Measurements from ENCODE around the gene PLCG2. TPM values are rescaled to one million over a fixed set of nuclear protein-coding genes. Genes with fewer than 3 reads are reported as not detected.
A peak's percentile ranks its signal among the peaks of the same experiment; 100 is the strongest.

Gene PLCG2
- total RNA-seq, 1 donor from 2014 or later: 7.1 TPM

- no peak for DNase-seq (ENCODE audit: low spot score)
- peaks cover 3% of the 10 kb centered on the region for H3K4me1 Mint-ChIP-seq (ENCODE audit: low read depth)
- no peaks in the 10 kb centered on the region for H3K36me3 Mint-ChIP-seq (ENCODE audit: low read depth)
- intact Hi-C loops (cut with micrococcal nuclease): no loop called here
- H3K4me3 Mint-ChIP-seq (ENCODE audit: low read depth): no peak overlapping the region
- H3K27me3 Mint-ChIP-seq (ENCODE audit: low read depth): no peaks in the 10 kb centered on the region
- H3K9me3 Mint-ChIP-seq: peaks cover 7% of the 10 kb centered on the region
- no peak overlapping the region for H3K27ac Mint-ChIP-seq
These were observed 37.3 kb downstream of the PLCG2 start for GRCh38 chr16:81816351-81816750.

- Mint-ChIP-seq H3K9me3 (peaks cover 7% of the 10 kb centered on the region), H3K36me3 (ENCODE audit: low read depth) (no peaks in the 10 kb centered on the region), H3K27me3 (ENCODE audit: low read depth) (no peaks in the 10 kb centered on the region), H3K4me1 (ENCODE audit: low read depth) (peaks cover 3% of the 10 kb centered on the region), H3K27ac (no peak overlapping the region), H3K4me3 (ENCODE audit: low read depth) (no peak overlapping the region)
- intact Hi-C loops (cut with micrococcal nuclease): no loop called here
- no peak for DNase-seq (ENCODE audit: low spot score)
These were observed 37.7 kb downstream of the PLCG2 start for GRCh38 chr16:81816793-81817210.

GRCh38 chr16:81817296-81817695 lies 38.2 kb downstream of the PLCG2 start:
- Mint-ChIP-seq H3K27me3 (ENCODE audit: low read depth) (no peaks in the 10 kb centered on the region), H3K27ac (no peak overlapping the region), H3K4me1 (ENCODE audit: low read depth) (peaks cover 3% of the 10 kb centered on the region), H3K36me3 (ENCODE audit: low read depth) (no peaks in the 10 kb centered on the region), H3K9me3 (peaks cover 7% of the 10 kb centered on the region), H3K4me3 (ENCODE audit: low read depth) (no peak overlapping the region)
- intact Hi-C loops (cut with micrococcal nuclease): no loop called here
- DNase-seq (ENCODE audit: low spot score): no peak

- Mint-ChIP-seq H3K27ac (no peak overlapping the region), H3K4me3 (ENCODE audit: low read depth) (no peak overlapping the region)
These were observed 38.9 kb downstream of the PLCG2 start for GRCh38 chr16:81817789-81818567.

GRCh38 chr16:81818568-81818896 lies 39.4 kb downstream of the PLCG2 start:
- Mint-ChIP-seq H3K4me1 (ENCODE audit: low read depth) (peaks cover 7% of the 10 kb centered on the region), H3K27me3 (ENCODE audit: low read depth) (no peaks in the 10 kb centered on the region), H3K4me3 (ENCODE audit: low read depth) (no peak overlapping the region), H3K27ac (no peak overlapping the region), H3K36me3 (ENCODE audit: low read depth) (no peaks in the 10 kb centered on the region), H3K9me3 (no peaks in the 10 kb centered on the region)
- intact Hi-C loops (cut with micrococcal nuclease): no loop called here
- DNase-seq (ENCODE audit: low spot score): no peak

More at GRCh38 chr16:81817789-81818567, 38.9 kb downstream of the PLCG2 start:
- Mint-ChIP-seq H3K36me3 (ENCODE audit: low read depth) (no peaks in the 10 kb centered on the region), H3K4me1 (ENCODE audit: low read depth) (peaks cover 3% of the 10 kb centered on the region), H3K9me3 (peaks cover 2% of the 10 kb centered on the region), H3K27me3 (ENCODE audit: low read depth) (no peaks in the 10 kb centered on the region)
- intact Hi-C loops (cut with micrococcal nuclease): no loop called here
- no peak for DNase-seq (ENCODE audit: low spot score)

- Mint-ChIP-seq H3K9me3 (no peaks in the 10 kb centered on the region), H3K27me3 (ENCODE audit: low read depth) (no peaks in the 10 kb centered on the region), H3K4me1 (ENCODE audit: low read depth) (peaks cover 7% of the 10 kb centered on the region), H3K4me3 (ENCODE audit: low read depth) (no peak overlapping the region), H3K27ac (no peak overlapping the region), H3K36me3 (ENCODE audit: low read depth) (no peaks in the 10 kb centered on the region)
- no peak for DNase-seq (ENCODE audit: low spot score)
- intact Hi-C loops (cut with micrococcal nuclease): no loop called here
These were observed 39.8 kb downstream of the PLCG2 start for GRCh38 chr16:81818905-81819304.

- no peaks in the 10 kb centered on the region for H3K9me3 Mint-ChIP-seq
- peaks cover 7% of the 10 kb centered on the region for H3K4me1 Mint-ChIP-seq (ENCODE audit: low read depth)
- intact Hi-C loops (cut with micrococcal nuclease): no loop called here
- H3K27me3 Mint-ChIP-seq (ENCODE audit: low read depth): no peaks in the 10 kb centered on the region
- DNase-seq (ENCODE audit: low spot score): no peak
- no peak overlapping the region for H3K27ac Mint-ChIP-seq
- no peak overlapping the region for H3K4me3 Mint-ChIP-seq (ENCODE audit: low read depth)
- H3K36me3 Mint-ChIP-seq (ENCODE audit: low read depth): no peaks in the 10 kb centered on the region
These were observed 42.5 kb downstream of the PLCG2 start for GRCh38 chr16:81821436-81822128.

- intact Hi-C loops (cut with micrococcal nuclease): no loop called here
- H3K4me1 Mint-ChIP-seq (ENCODE audit: low read depth): peaks cover 4% of the 10 kb centered on the region
- no peaks in the 10 kb centered on the region for H3K27me3 Mint-ChIP-seq (ENCODE audit: low read depth)
- no peaks in the 10 kb centered on the region for H3K36me3 Mint-ChIP-seq (ENCODE audit: low read depth)
- H3K9me3 Mint-ChIP-seq: no peaks in the 10 kb centered on the region
- DNase-seq (ENCODE audit: low spot score): no peak
- no peak overlapping the region for H3K27ac Mint-ChIP-seq
- no peak overlapping the region for H3K4me3 Mint-ChIP-seq (ENCODE audit: low read depth)
These were observed 44.0 kb downstream of the PLCG2 start for GRCh38 chr16:81823111-81823510.

GRCh38 chr16:81823734-81824133 lies 44.6 kb downstream of the PLCG2 start:
- Mint-ChIP-seq H3K4me1 (ENCODE audit: low read depth) (peaks cover 4% of the 10 kb centered on the region), H3K4me3 (ENCODE audit: low read depth) (no peak overlapping the region), H3K27ac (no peak overlapping the region), H3K27me3 (ENCODE audit: low read depth) (no peaks in the 10 kb centered on the region), H3K36me3 (ENCODE audit: low read depth) (no peaks in the 10 kb centered on the region), H3K9me3 (no peaks in the 10 kb centered on the region)
- no peak for DNase-seq (ENCODE audit: low spot score)
- intact Hi-C loops (cut with micrococcal nuclease): no loop called here

GRCh38 chr16:81826523-81826922 lies 47.4 kb downstream of the PLCG2 start:
- H3K27me3 Mint-ChIP-seq (ENCODE audit: low read depth): no peaks in the 10 kb centered on the region
- H3K9me3 Mint-ChIP-seq: no peaks in the 10 kb centered on the region
- no peak overlapping the region for H3K27ac Mint-ChIP-seq
- H3K4me1 Mint-ChIP-seq (ENCODE audit: low read depth): peaks cover 8% of the 10 kb centered on the region
- no peak for DNase-seq (ENCODE audit: low spot score)
- intact Hi-C loops (cut with micrococcal nuclease): no loop called here
- H3K36me3 Mint-ChIP-seq (ENCODE audit: low read depth): no peaks in the 10 kb centered on the region
- no peak overlapping the region for H3K4me3 Mint-ChIP-seq (ENCODE audit: low read depth)

GRCh38 chr16:81830845-81831540 lies 51.9 kb downstream of the PLCG2 start:
- intact Hi-C loops (cut with micrococcal nuclease): loop anchor here (5.0 kb wide), 1 partner anchor 34 kb away; no protein-coding TSS in a partner anchor
- no peak for DNase-seq (ENCODE audit: low spot score)
- H3K9me3 Mint-ChIP-seq: no peaks in the 10 kb centered on the region
- no peak overlapping the region for H3K27ac Mint-ChIP-seq
- no peak overlapping the region for H3K4me3 Mint-ChIP-seq (ENCODE audit: low read depth)
- no peaks in the 10 kb centered on the region for H3K27me3 Mint-ChIP-seq (ENCODE audit: low read depth)
- H3K36me3 Mint-ChIP-seq (ENCODE audit: low read depth): no peaks in the 10 kb centered on the region
- H3K4me1 Mint-ChIP-seq (ENCODE audit: low read depth): peaks cover 14% of the 10 kb centered on the region

GRCh38 chr16:81831722-81832126 lies 52.6 kb downstream of the PLCG2 start:
- Mint-ChIP-seq H3K4me1 (ENCODE audit: low read depth) (peaks cover 14% of the 10 kb centered on the region), H3K27me3 (ENCODE audit: low read depth) (no peaks in the 10 kb centered on the region), H3K36me3 (ENCODE audit: low read depth) (no peaks in the 10 kb centered on the region), H3K9me3 (no peaks in the 10 kb centered on the region), H3K4me3 (ENCODE audit: low read depth) (no peak overlapping the region), H3K27ac (no peak overlapping the region)
- intact Hi-C loops (cut with micrococcal nuclease): loop anchor here (5.0 kb wide), 1 partner anchor 34 kb away; no protein-coding TSS in a partner anchor
- peak; percentile 23 for DNase-seq (ENCODE audit: low spot score)
